Sigmoid colon (tissue), 3 donors: ENCODE data around the gene TPM4.

ENCODE experiments used
- POLR2A ChIP-seq, 2 donors: fragments of 450-650 bp; IDR thresholded peaks; one replicate each; pipeline ENCODE4 v1.6.1; 2016; ENCODE audit warnings: antibody characterized with exemption in 2 of 2, mild to moderate bottlenecking in 2 of 2, moderate library complexity in 2 of 2
- TF ChIP-seq, protein P1 (sequence below), 4 experiments: fragments of 450-650 bp in 3 of 4; fragments of 200-600 bp in 1 of 4; IDR thresholded peaks; one replicate each; pipeline ENCODE4 v1.5.1; 2016 to 2019; ENCODE audit warnings: antibody characterized with exemption in 4 of 4, mild to moderate bottlenecking in 3 of 4, moderate library complexity in 2 of 4

GRCh38 chr19:16106121-16106520 is 29.8 kb downstream of the TPM4 start:
- TF ChIP-seq POLR2A (IDR thresholded peaks at IDR 0.05) = no peak
- TF ChIP-seq, protein P1, sequence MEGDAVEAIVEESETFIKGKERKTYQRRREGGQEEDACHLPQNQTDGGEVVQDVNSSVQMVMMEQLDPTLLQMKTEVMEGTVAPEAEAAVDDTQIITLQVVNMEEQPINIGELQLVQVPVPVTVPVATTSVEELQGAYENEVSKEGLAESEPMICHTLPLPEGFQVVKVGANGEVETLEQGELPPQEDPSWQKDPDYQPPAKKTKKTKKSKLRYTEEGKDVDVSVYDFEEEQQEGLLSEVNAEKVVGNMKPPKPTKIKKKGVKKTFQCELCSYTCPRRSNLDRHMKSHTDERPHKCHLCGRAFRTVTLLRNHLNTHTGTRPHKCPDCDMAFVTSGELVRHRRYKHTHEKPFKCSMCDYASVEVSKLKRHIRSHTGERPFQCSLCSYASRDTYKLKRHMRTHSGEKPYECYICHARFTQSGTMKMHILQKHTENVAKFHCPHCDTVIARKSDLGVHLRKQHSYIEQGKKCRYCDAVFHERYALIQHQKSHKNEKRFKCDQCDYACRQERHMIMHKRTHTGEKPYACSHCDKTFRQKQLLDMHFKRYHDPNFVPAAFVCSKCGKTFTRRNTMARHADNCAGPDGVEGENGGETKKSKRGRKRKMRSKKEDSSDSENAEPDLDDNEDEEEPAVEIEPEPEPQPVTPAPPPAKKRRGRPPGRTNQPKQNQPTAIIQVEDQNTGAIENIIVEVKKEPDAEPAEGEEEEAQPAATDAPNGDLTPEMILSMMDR (IDR thresholded peaks at IDR 0.05) = no peak
